ENCODE data around the gene RABEPK.
"Not testable (repeated sequence)": the region's sequence is repeated elsewhere in the genome, so short reads cannot be mapped to it uniquely, and the experiment has no call there.

Gene RABEPK

GRCh38 chr9:125195591-125195990 lies 4.8 kb upstream of the RABEPK start:
- not testable (repeated sequence) for DNase-seq (ENCODE audit: low spot score)

- DNase-seq (ENCODE audit: low spot score): peak; percentile 20
These were observed 2.7 kb downstream of the RABEPK start for GRCh38 chr9:125202846-125203618.

- DNase-seq (ENCODE audit: low spot score): no peak
These were observed 4.1 kb downstream of the RABEPK start for GRCh38 chr9:125204477-125204876.

GRCh38 chr9:125214186-125214585 lies 13.8 kb downstream of the RABEPK start:
- DNase-seq (ENCODE audit: low spot score): no peak

- no peak for DNase-seq (ENCODE audit: low spot score)
These were observed 18.3 kb downstream of the RABEPK start for GRCh38 chr9:125218621-125219020.

GRCh38 chr9:125224858-125225257 lies 24.5 kb downstream of the RABEPK start:
- not testable (repeated sequence) for DNase-seq (ENCODE audit: low spot score)

GRCh38 chr9:125227761-125228160 lies 27.4 kb downstream of the RABEPK start:
- no peak for DNase-seq (ENCODE audit: low spot score)

- peak; percentile 87 for DNase-seq (ENCODE audit: low spot score)
These were observed 33.3 kb downstream of the RABEPK start for GRCh38 chr9:125233678-125234077.

- DNase-seq (ENCODE audit: low spot score): not testable (repeated sequence)
These were observed 33.8 kb downstream of the RABEPK start for GRCh38 chr9:125234099-125234498.

GRCh38 chr9:125235804-125236519 lies 35.6 kb downstream of the RABEPK start:
- no peak for DNase-seq (ENCODE audit: low spot score)

- not testable (repeated sequence) for DNase-seq (ENCODE audit: low spot score)
These were observed 36.3 kb downstream of the RABEPK start for GRCh38 chr9:125236520-125237159.

- no peak for DNase-seq (ENCODE audit: low spot score)
These were observed 38.0 kb downstream of the RABEPK start for GRCh38 chr9:125238127-125238914.

GRCh38 chr9:125238915-125239446 lies 38.6 kb downstream of the RABEPK start:
- DNase-seq (ENCODE audit: low spot score): no peak

- no peak for DNase-seq (ENCODE audit: low spot score)
These were observed 39.6 kb downstream of the RABEPK start for GRCh38 chr9:125239631-125240597.

- peak; percentile 24 for DNase-seq (ENCODE audit: low spot score)
These were observed 40.3 kb downstream of the RABEPK start for GRCh38 chr9:125240649-125240999.

- DNase-seq (ENCODE audit: low spot score): peak; percentile 97
These were observed 40.9 kb downstream of the RABEPK start, which contains the start of gene HSPA5 for GRCh38 chr9:125241000-125241862. Gene HSPA5, minus strand, starts transcription at chr9:125241343. Its CDS starts 217 bp downstream, at chr9:125241126.

GRCh38 chr9:125241863-125242739 lies 41.8 kb downstream of the RABEPK start:
- DNase-seq (ENCODE audit: low spot score): peak; percentile 30

- no peak for DNase-seq (ENCODE audit: low spot score)
These were observed 43.5 kb downstream of the RABEPK start for GRCh38 chr9:125243792-125244260.

Data from AG20443 (cell line).